Skeletal muscle cell (primary cell): ENCODE measurements around the gene CPNE2.

Source experiments
- DNase-seq: peaks from one replicate; pipeline ENCODE4 v3.0.0-alpha.2; 2010; ENCODE audit warnings: low read depth
- H3K4me3 ChIP-seq: 2 replicates; pipeline ENCODE4 v1.5.1; 2011; ENCODE audit warnings: low read depth, mild to moderate bottlenecking, control low read depth, low read length, moderate library complexity

Gene CPNE2

DNA sequence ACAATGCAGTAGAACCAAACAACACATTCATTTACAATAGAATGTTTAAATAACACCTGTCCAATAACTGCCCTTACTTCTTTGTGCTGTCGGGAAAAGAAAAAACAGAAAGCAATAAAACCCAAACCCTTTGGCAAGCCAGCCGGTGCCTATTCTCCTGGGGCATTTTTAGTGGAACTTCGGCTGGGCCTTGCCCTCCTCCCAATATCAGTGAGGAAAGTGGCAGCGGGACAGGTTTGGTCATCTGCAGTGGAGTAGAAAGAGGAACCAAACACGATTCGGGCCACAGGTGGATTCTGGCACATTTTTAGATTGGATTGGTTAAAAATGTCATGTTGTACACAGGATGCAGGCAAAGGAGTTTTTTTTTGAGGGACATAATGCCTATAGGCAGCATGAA lies 61.5 kb downstream of the CPNE2 start:
- no peak overlapping the region for H3K4me3 ChIP-seq
- no peak for DNase-seq

DNA sequence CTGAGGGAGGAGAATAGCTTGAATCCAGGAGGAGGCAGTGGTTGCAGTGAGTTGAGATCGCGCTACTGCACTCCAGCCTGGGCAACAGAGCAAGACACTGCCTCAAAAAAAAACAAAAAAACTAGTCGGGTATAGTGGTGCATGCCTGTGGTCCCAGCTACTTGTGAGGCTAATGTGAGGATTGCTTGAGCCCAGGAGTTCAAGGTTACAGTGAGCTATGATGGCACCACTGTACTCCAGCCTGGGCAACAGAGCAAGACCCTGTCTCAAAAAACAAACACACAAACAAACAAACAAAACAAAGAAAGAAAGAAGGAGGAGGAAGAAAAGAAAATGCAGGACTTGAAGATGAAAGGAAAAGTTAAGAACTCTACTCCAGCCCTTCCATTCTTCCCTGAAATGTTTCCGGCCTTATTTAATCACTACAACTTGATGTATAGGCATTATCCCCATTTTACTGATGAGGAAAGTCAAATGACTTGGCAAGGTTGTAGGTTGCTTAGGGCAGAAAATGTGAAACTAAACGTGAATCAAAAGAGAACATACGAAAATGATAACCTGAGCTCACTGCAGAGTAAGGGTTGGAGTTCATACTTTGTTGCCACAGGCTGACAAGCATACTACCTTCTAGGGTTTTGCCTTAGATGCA lies 63.4 kb downstream of the CPNE2 start:
- H3K4me3 ChIP-seq: no peak overlapping the region
- no peak for DNase-seq

DNA sequence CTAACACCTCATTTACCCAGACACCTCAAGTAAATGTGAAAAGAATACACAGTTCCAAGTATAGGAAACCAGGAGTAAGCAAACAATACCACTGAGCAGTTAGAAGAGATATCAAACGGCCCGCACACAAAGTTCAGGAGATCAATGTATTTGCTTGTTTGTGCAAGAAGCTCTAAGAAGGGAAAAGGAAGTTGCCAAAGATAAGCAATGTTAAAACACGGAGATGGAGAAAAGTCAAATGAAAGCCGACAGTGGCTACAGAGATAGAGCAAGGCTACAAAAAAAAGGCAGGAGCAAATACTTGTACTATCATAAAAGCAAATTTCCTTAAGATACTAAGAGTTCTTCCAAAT lies 63.9 kb downstream of the CPNE2 start:
- no peak for DNase-seq
- no peak overlapping the region for H3K4me3 ChIP-seq

DNA sequence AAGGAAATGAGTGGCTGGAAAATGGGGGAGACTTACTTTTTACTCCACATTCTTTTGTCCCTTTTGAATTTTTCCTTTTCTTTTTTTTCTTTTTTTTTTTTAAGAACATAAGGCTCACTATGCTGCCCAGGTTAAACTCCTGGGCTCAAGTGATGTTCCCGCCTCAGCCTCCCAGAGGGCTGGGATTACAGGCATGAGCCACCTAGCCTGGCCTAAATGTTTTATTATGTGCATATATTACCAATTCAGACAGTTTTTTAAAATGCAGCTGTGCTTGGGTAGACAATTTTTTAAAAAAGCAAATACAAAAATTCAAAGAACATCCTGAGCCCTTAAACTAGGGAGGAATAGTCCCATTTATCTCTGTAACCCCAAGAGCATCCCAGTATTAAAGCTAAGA lies 65.2 kb downstream of the CPNE2 start:
- no peak for DNase-seq
- no peak overlapping the region for H3K4me3 ChIP-seq

DNA sequence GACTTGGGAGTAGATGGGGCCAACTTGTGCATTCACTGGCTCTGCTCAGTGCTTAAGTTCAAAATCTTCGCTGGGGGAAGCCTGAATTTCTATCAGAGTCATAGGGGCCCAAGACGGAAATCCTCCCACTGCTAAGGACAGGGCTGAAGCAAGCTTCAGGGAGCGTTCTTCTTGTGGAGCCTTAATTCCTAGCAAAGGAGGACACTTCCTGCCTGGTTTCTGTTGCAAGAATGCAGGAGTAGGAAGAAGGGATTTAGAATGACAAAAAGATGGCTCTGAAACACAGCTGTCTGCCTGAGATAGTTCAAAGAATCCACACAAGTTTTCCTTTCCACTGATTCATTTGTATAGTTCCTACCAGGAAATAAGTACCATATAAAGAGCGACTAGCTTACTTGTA lies 67.1 kb downstream of the CPNE2 start:
- no peak for DNase-seq
- no peak overlapping the region for H3K4me3 ChIP-seq

DNA sequence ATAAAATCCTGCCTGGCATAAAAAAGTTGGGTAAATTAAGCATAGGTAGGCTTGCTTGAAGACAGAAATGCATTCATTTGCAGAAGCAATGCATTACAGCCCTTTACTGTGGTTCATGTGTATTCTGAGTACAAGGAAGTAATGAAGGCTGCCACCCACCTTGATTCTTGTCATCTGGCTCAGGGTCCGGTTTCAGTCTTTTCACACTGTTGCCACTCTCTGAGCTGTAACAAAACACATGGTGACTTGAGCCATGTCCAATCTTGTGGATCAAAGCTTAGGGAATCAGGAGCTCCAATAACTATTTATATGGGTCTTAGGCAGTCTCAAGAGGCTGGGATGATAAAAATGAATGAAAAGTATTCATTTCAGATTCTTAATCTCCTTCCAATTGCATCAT lies 71.5 kb downstream of the CPNE2 start:
- DNase-seq: no peak
- no peak overlapping the region for H3K4me3 ChIP-seq

DNA sequence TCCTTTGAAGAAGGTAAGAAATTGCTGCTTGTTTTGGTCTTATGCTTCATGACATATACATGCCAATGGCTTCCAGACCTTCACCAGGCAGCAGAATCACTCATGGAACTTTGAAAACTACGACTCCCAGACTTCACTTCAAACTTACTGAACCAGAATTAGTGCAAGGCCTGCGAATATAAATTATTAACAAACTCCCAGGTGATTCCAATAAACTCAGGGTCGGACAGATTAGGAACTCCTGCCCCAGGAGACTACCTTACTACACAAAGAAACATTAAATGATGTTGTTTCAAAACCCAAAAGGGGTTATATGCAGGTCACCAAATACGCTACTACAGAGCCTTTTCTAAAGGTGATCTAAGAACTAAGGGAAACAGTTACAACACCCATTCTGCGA lies 73.1 kb downstream of the CPNE2 start:
- no peak for DNase-seq
- H3K4me3 ChIP-seq: no peak overlapping the region

DNA sequence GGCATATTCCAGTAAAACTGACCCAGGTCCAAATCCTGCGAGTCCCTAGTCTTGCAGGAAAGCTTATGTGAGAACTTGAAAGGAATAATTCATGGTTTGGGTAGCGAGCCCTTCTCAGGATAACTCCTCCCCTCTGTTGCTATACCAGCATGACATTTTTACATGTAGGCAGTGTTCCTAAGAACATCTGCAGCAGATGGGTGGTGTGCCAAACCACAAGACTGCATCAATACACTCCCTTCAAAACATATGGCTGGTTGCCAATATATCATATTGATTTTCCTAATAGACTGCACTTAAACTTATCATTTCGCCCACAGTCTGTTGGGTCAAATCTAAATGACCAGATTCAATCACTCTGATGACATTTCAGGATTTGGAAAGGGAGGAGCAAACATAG lies 73.6 kb downstream of the CPNE2 start:
- DNase-seq: peak; percentile 63
- no peak overlapping the region for H3K4me3 ChIP-seq

DNA sequence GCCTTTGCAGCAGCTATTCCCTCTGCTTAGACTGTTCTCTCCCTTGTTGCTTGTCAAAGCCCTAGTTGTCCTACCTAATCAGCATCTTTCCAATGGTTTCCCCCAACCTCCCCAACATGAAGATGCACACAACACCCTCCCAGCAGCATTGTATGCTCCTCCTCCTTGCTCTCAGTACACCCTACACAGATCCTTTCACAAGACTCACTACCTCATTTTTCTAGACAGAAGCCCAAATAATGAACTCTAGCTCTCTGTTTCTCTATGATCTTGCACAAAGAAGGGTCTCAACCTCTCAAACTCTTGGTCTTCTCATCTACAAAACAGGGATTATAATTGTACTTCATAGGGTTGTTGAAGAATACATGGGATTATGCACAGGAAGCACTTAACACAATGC lies 74.1 kb downstream of the CPNE2 start:
- H3K4me3 ChIP-seq: no peak overlapping the region
- DNase-seq: no peak

DNA sequence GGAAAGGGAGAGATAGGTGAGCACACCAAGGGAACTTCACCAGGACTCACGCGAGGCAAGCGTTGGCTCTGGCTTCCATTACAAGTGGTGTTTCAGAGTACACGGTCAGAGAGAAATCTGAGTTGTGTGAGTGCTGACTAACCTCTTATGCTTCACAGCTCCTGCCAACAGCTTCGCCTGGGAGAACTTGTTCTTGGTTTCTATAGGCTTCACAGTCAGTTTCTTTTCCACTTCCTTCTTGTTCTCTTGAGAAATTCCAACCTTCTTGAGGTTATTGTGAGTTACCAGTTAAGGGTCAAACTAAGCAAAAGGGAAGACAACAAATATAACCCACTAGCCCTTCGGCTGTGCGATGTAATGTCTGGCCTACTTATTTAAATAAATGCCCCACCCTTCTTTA lies 74.6 kb downstream of the CPNE2 start:
- H3K4me3 ChIP-seq: no peak overlapping the region
- peak; percentile 73 for DNase-seq

DNA sequence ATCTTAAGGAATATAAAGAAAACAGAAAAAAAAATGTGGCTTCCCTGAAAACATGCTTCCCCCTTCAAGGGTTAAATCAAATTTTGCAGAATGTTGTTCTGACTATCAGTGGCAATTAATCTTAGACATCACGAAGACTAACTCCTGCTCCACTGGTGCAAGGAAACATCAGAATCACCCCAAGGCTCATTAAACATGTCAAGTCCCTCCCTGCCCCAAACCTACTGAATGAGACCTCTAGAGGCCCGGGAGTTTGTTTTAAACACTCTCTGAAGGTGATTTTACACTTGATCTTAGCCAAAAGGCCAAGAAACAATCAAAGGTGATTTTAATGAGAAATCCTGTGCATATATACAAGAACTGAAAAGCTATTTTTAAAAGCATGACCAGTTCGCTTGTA lies 75.2 kb downstream of the CPNE2 start:
- no peak for DNase-seq
- no peak overlapping the region for H3K4me3 ChIP-seq

DNA sequence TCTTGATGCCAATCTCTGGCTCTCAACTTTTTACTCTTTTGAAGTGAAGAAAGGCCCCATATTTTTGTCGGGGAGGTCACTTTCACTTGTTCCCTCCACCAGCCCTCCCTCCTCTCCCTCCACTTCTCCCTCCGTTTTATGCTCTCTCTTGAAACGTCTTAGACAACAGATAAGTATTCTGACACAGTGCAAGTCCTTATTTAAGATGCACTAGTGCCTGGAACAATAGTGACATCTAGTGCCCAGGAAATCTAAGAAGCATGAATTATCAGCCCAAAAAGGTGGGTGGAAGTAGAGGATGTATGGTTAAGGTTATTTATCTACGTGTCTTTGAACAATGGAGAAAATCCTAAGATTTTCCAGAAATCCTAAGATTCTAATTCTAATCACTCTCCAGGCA lies 75.6 kb downstream of the CPNE2 start:
- no peak overlapping the region for H3K4me3 ChIP-seq
- peak; percentile 52 for DNase-seq

DNA sequence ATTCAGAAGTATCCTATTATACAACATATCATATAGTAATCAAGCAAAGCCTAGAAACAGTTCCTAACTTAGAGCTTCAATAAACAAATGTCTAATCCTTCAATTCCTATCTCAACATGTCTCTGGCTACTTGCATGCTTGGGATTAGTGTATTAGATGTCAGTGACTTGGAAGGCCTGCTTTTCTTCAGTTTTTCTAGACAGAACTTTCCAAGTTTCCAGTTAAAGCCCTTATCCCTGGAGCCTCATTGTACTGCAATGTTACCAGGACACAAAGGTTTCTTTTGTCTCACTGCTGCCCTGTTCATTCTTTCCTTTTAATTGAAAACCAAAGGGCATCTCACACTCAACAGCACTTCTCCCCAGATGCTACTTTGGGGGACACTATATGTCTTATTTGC lies 76.9 kb downstream of the CPNE2 start:
- H3K4me3 ChIP-seq: no peak overlapping the region
- DNase-seq: no peak

DNA sequence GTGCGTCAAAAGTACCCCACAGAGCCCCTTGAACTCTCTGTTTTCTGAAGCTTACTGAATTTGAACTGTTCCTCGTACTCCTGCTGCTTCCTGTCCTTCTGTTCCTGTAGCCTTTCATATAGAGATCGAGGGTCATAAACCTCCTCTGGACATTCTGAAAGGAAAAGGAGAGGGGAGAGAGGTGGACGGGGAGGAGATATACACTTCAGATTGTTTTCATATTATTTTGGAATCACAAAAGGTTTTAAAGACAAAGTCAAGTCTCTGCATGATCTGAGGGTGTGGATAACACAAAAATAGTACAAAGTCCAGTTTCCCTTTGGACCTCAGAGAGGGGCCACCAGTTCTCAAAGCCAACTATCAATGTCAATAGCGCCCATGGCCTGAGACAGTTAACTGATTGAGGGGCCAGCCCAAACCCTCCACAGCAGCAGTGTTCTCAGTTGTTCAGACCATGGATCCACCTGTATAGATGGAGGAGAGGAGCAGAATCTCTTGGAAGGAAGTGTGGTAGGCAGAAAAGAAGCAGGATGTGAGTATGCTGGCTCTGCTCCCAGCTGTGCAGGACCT lies 80.4 kb downstream of the CPNE2 start:
- H3K4me3 ChIP-seq: no peak overlapping the region
- no peak for DNase-seq

DNA sequence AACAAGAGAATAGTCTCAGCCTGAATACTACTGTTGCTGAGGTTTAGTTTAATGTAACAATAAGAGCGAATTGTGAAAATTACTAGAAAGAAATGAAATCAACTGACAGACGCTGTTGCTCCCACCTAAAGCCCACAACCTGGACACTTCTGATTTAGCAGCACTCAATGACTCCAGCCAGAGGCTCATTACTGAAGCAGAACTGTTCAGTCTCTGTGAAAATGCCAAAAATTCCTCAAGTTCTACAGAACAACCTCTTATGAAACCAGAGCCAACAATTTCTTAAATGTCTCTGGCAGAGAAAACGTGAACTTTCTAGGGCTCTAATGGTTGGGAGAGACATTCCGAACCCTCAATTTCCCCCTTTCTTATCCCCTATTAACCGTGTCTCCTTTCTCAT lies 83.5 kb downstream of the CPNE2 start:
- DNase-seq: no peak
- H3K4me3 ChIP-seq: no peak overlapping the region

DNA sequence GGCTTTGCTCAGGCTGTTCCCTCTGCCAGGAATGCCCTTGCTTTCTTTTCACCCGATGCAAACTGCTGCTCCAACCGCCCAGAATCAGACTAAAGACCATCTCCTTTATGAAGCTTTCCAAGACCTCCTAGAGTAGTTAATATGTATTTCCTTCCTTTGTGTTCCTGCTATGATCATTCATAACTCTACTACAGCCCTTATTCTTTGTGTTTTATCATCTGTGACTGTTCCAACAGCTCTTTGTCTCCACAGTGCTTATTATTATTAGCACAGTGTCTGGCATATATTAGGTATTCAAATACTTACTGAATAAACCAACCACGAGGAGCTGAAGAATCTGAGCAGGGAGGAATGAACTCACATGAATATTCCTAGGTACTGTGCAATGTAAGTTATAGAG lies 85.8 kb downstream of the CPNE2 start:
- no peak for DNase-seq
- no peak overlapping the region for H3K4me3 ChIP-seq

DNA sequence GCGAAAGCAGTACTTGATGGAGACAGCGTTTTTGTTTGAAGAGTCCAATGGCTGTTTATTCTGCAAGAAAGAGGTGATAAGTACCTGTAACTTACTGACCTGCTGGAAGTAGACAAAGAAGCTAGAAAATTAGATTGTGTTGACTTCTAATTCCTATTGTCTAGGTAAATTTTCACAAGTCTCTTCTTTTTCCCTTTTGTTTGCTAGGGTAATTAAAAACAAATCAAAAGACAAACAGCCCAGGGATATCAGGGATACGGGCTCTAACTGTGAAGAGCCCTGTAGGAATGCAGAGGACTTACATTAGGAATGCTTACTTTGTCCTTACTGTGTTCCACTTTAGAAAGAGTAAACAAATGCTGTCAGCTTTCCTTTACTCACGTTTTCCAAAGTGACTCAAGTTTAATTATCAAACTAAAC lies 86.4 kb downstream of the CPNE2 start:
- no peak overlapping the region for H3K4me3 ChIP-seq
- no peak for DNase-seq

DNA sequence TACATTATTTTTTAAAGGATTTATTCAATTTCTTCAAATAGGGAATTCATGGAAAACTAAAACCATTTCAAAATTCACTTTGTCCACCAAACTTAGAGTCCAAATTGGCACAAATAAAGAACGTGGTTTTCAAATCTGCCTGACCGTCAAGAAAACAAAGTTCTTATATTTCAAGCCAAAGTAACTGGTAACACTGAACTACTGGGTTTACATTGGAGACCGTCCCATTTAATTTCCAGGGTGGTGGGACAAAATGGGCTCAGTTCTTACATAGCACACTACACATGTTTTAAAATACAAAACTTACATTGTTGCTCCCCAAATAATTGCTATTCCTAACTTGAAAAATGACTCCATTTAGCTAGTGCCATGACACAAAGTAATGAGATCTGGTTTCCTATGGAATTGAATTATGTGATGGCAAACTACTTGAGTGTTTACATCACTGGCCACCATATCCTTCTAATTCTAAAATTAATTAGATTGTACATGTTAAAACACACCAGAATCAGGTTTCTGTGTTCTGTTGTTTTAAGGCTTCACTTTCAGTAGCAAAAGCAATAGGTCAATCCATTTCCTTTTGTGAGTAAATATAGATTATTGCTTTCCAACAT lies 86.9 kb downstream of the CPNE2 start:
- no peak for DNase-seq
- H3K4me3 ChIP-seq: no peak overlapping the region

DNA sequence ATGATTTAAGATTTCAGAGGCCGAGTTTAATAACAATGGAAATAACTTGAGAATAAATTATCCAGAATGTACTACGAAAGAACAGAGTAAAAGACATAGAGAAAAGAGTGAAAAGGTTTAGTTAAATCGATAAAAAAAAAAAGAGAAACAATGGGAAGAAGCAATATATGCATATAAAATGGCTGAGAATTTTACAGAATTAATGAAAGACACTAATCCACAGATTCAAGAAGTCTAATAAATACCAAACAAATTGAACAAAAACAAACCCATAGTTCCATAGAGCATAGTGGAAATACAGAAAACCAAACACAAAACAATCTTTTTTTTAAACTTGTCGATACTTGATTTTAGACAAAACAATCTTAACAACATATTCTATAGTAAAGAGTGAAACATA lies 91.7 kb downstream of the CPNE2 start:
- no peak for DNase-seq
- no peak overlapping the region for H3K4me3 ChIP-seq

DNA sequence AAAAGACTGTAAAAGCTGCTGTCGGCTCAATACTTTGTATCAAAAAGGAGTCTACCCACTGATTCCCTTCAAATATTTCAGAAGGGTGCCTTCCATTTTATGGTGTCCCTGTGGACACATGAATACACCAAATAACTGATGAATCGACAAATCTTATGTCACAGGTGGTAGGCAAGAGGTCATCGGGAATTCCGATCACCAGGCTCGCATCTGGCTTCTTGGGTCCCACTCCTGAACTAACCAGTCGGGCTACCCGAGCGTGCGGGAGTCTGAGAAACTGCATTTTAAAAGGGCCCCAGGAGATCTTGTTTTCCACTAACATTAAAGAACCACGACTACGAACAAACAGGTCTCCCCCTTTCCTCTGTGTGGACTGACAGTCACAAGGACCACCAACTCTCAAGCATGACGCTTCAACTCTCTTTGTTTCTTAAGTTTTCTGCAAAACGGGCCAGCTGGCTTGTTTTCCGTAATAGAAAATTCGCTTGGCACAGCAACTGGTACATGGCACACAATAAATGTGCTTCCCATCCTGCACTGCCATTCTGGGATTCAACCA lies 92.6 kb downstream of the CPNE2 start:
- no peak for DNase-seq
- peak overlapping the region; percentile 80 for H3K4me3 ChIP-seq

DNA sequence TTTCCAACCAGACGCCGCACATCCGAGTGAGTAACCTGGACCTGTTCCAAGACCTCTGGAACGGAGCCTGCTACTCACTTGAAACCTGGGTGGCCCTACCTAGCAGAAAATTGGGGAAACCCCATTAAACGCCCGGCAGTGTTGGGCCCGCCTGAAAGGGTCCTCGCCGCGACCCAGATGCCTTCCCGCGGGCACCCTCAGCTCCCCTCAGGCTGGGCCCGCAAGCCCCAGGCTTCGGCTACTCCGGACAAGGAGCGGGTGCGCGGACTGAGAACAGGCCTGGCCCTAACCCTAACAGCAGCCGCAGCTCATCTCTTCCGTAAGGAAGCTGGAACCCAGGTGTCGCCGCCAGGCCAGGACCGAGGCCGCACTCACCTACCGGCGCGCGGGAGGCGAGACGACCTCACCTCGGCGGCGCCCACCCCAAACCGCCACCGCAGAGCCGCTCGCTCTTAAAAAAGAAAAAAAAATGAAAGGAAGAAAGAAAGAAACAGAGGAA lies 93.1 kb downstream of the CPNE2 start:
- no peak for DNase-seq
- H3K4me3 ChIP-seq: peak overlapping the region; percentile 80
